Testis (tissue), 2 donors: ENCODE measurements around the gene PPP1R12A.

Experiments used
- CTCF ChIP-seq, 3 experiments: fragments of 450-650 bp in 2 of 3; fragments of 200-600 bp in 1 of 3; sonication (generic) in 1 of 3; IDR thresholded peaks; one replicate each; pipeline ENCODE4 v1.5.1; 2016 to 2019; ENCODE audit warnings: antibody characterized with exemption in 3 of 3, mild to moderate bottlenecking in 2 of 3, moderate library complexity in 1 of 3
- POLR2A ChIP-seq: fragments of 450-650 bp; IDR thresholded peaks from one replicate; pipeline ENCODE4 v1.6.1; 2017; ENCODE audit warnings: antibody characterized with exemption, mild to moderate bottlenecking, moderate library complexity

- no peak for TF ChIP-seq CTCF (IDR thresholded peaks at IDR 0.05)
- TF ChIP-seq POLR2A, result no peak
Measured at GRCh38 chr12:79766705-79767464, 168.0 kb downstream of the PPP1R12A start.
